Hepatocyte (in vitro differentiated cells): Measurements from ENCODE around the gene NCBP2.

Source experiments
- CTCF ChIP-seq: fragments of 200-600 bp; sonication (generic); IDR thresholded peaks from 2 replicates; pipeline ENCODE4 v1.5.1; 2016; ENCODE audit warnings: antibody characterized with exemption, mild to moderate bottlenecking; ENCODE audit not compliant: poor library complexity
- EZH2phosphoT487 ChIP-seq: fragments of 200-600 bp; sonication (generic); IDR thresholded peaks from one replicate; pipeline ENCODE4 v1.6.1; 2018; ENCODE audit warnings: antibody characterized with exemption, mild to moderate bottlenecking, low read depth, moderate library complexity; ENCODE audit not compliant: unreplicated experiment, severe bottlenecking

- TF ChIP-seq CTCF (no peak), EZH2phosphoT487 (no peak)
Measured at GRCh38 chr3:196979545-196979944, 37.2 kb upstream of the NCBP2 start.
